ENCODE data around the gene DNAH12. TPM values are rescaled to one million over a fixed set of nuclear protein-coding genes. Genes with fewer than 3 reads are reported as not detected.
A peak's percentile ranks its signal among the peaks of the same experiment; 100 is the strongest.

The DNAH12 gene
- polyA plus RNA-seq, 1 of the 3 experiments (the other 2 are of a cell fraction) = 0.03 TPM

DNA sequence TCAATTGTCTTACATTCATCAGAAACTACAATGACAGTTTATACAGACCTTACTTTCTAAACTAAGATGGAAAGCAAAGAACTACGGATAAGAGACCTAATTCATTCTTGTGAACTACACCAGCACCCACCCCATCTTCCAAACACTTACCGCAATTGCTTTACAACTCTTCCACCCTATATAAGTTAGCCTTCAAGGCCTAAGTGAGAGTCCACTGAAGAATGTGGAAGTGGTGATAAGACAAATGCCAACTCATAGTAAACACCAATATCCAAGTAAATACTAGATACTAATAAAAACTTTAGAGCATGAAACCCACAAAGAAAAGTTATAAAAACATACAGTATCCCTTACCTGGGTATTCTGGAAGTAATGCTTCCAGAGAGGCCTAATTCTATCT is 39.4 kb upstream of the DNAH12 start (continued):
- TF ChIP-seq MEF2A (IDR thresholded peaks at IDR 0.05; ENCODE audit: borderline replicate concordance, low read depth) (no peak), FOXJ3 (CRISPR knock-in tag; IDR thresholded peaks at IDR 0.05) (no peak), RAD21 (IDR thresholded peaks at IDR 0.05; ENCODE audit: low read length) (no peak), FOXM1 (IDR thresholded peaks at IDR 0.05; ENCODE audit: low read depth) (no peak), PBX3 (IDR thresholded peaks at IDR 0.05) (no peak), CTCF (IDR thresholded peaks at IDR 0.05) (no peak), IRF3 (IDR thresholded peaks at IDR 0.05; ENCODE audit: low read depth, low read length) (no peak)
- TF ChIP-seq, protein P1, sequence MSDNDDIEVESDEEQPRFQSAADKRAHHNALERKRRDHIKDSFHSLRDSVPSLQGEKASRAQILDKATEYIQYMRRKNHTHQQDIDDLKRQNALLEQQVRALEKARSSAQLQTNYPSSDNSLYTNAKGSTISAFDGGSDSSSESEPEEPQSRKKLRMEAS (IDR thresholded peaks at IDR 0.05; ENCODE audit: low read depth) = no peak

DNA sequence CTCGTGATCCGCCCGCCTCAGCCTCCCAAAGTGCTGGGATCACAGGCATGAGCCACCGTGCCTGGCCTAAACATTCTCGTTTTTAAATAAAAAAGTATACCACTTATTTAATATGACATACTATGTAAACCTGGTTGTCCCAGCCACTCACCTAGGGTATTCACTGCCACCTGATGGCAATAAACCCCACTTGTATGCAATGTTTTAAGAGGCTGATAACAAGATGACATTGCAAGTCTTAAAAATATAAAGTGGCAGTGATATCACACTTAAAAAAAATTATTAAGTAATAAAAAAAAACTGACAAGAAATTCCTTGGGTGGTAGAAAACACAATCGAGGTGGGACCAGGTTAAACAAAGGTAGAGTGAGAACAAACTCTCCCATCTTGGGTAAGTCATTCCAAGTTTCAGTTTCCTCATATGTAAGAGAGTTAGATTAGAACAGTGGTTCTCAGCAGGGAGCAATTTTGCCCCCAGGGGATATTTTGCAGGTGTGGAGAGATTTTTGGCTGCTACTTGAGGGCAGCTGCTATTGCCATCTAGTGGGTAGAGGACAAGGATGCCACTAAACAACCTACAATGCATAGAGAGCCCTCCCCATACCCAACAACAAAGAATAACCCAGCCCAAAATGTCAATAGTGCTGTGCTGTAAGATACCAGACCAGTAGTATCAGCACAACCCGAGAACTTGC is 38.5 kb upstream of the DNAH12 start:
- 96% methylated on average over 7 of the region's 7 CpGs for WGBS (ENCODE audit: low lambda C conversion rate)
- Histone ChIP-seq H4K20me1 (ENCODE audit: insufficient read depth) (peaks cover 99% of the 10 kb centered on the region), H3K27ac (ENCODE audit: low read depth in 2 of 2, low read length in 1 of 2) (no peak overlapping the region)

More for the DNA sequence above, 38.5 kb upstream of the DNAH12 start:
- Histone ChIP-seq H3K9me2 (no peaks in the 10 kb centered on the region), H3K4me3 (ENCODE audit: low read depth in 2 of 2, low read length in 1 of 2) (no peak overlapping the region), H3K4me1 (ENCODE audit: control insufficient read depth in 1 of 2, insufficient read depth in 2 of 2, low read depth in 1 of 2, low read length in 1 of 2) (no peaks in the 10 kb centered on the region; a peak in 2 of 4 replicates), H3K9me3 (no peaks in the 10 kb centered on the region), H3K9ac (no peak overlapping the region), H3K4me2 (no peak overlapping the region), H3F3A (replicated peaks; ENCODE audit: insufficient read depth) (peaks cover 38% of the 10 kb centered on the region), H2AFZ (ENCODE audit: low read depth) (no peak overlapping the region), H3K36me3 (replicated peaks in 1 of 2; ENCODE audit: control insufficient read depth in 1 of 2, insufficient read depth in 2 of 2, low read length in 1 of 2) (peaks cover 26 to 84% of the 10 kb centered on the region in 2 experiments), H3K79me2 (ENCODE audit: insufficient read depth) (peaks cover 100% of the 10 kb centered on the region), H3K27me3 (ENCODE audit: insufficient read depth) (no peaks in the 10 kb centered on the region)
- POLR2A ChIA-PET = no interaction called here
- TF ChIP-seq IRF3 (IDR thresholded peaks at IDR 0.05; ENCODE audit: low read depth, low read length) (no peak), CTCF (IDR thresholded peaks at IDR 0.05) (peak; percentile 29; the same call in 1 of the 2 replicates), RAD21 (IDR thresholded peaks at IDR 0.05; ENCODE audit: low read length) (peak; percentile 30; the same call in 1 of the 2 replicates), REST (IDR thresholded peaks at IDR 0.05; ENCODE audit: low read depth, low read length) (no peak), ELF1 (IDR thresholded peaks at IDR 0.05) (no peak)
- peak; percentile 10 for DNase-seq
- CTCF ChIA-PET = no interaction called here
